Tibial nerve (tissue), 4 donors: ENCODE measurements around the gene ZBTB16.

Experiments
- EP300 ChIP-seq, 2 donors: sonication (generic); formaldehyde crosslinking; IDR thresholded peaks; one replicate each; pipeline ENCODE4 v1.6.1; 2017; ENCODE audit warnings: antibody characterized with exemption in 2 of 2, mild to moderate bottlenecking in 1 of 2
- TF ChIP-seq, protein P1 (sequence below), 5 experiments: fragments of 200-600 bp in 3 of 5; fragments of 450-650 bp in 2 of 5; sonication (generic) in 3 of 5; IDR thresholded peaks; one replicate each; pipeline ENCODE4 v1.5.1; 2016 to 2019; ENCODE audit warnings: antibody characterized with exemption in 5 of 5, mild to moderate bottlenecking in 3 of 5, moderate library complexity in 2 of 5

DNA sequence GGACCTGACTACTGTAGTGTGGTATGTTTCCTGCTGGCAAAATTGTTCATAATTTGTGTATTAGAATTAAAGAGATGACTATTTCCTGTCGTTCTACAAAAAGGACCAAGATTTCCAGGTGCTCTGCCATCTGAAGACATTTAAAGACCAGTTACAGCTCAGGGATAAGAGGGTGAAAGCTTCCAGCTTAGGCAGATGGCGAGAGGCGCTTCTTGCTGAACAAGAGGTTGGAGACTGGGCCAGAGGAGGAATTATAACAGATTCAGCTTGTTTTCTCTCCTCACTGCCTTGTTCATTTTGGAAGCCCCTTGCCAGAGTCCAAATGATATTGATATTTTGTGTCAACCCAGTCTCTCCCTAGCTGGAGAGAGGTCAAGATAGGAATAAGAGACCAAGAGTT lies 213.6 kb downstream of the ZBTB16 start:
- TF ChIP-seq EP300 (IDR thresholded peaks at IDR 0.05), result no peak
- TF ChIP-seq, protein P1, sequence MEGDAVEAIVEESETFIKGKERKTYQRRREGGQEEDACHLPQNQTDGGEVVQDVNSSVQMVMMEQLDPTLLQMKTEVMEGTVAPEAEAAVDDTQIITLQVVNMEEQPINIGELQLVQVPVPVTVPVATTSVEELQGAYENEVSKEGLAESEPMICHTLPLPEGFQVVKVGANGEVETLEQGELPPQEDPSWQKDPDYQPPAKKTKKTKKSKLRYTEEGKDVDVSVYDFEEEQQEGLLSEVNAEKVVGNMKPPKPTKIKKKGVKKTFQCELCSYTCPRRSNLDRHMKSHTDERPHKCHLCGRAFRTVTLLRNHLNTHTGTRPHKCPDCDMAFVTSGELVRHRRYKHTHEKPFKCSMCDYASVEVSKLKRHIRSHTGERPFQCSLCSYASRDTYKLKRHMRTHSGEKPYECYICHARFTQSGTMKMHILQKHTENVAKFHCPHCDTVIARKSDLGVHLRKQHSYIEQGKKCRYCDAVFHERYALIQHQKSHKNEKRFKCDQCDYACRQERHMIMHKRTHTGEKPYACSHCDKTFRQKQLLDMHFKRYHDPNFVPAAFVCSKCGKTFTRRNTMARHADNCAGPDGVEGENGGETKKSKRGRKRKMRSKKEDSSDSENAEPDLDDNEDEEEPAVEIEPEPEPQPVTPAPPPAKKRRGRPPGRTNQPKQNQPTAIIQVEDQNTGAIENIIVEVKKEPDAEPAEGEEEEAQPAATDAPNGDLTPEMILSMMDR (IDR thresholded peaks at IDR 0.05), result no peak
